GM15510 (cell line): ENCODE measurements around the gene PFDN1.

Source experiments
- POLR2A ChIP-seq: IDR thresholded peaks from 3 replicates; pipeline ENCODE4 v1.6.1; 2011; ENCODE audit warnings: borderline replicate concordance; ENCODE audit not compliant: insufficient read length; ENCODE audit errors: extremely low read depth

PFDN1 gene

DNA sequence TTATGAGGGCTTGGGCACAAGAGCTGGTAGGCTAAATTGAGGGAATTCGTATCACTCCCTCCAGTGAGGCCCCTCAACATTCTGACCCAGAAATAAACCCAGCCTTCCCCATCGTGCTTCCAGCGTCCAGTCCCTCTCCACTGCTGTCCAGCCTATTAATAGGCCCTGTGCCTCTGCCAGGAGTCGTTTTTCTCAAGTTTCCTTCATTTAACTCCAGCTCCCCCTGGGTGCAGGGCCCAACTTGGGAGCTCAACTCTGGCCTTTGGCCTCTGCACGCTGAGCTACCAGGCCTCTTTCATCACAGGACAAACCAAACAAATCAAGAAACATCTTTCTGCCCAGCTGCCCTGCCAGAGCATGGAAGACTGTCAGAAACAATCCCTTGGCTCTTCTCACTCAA, 33.5 kb upstream of the PFDN1 start:
- TF ChIP-seq POLR2A: no peak

- TF ChIP-seq POLR2A: no peak
Observed at GRCh38 chr5:140331638-140332037, 28.7 kb upstream of the PFDN1 start.

DNA sequence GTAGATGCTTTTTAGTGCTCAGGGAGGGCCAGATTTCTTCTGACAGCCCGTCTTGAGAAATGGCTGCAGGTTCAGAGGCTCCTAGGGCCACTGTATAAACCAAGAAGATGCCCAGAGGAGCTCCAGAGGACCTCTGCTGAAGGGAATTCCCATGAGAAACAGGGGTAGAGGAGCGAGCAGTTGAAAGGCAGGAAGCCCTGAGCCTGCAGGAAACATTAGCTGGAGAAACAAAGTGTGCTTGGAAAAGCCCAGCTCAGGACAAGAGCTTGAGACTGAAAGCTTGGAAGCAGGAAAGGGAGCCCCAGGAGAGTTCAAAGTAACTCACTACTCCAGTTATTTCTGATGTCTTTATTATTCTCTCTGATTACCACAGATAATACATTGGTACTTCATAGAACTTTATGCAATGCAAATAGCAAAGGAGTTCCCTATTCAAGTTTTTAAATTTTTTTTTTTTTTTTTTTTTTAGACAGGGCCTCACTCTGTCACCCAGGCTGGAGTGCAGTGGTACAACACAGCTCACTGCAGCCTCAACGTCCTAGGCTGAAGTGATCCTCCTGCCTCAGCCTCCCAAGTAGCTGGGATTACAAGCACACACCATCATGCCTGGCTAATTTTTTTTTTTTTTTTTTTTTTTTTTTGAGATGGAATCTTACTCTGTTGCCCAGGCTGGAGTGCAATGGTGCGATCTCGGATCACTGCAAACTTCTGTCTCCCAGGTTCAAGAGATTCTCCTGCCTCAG, 27.0 kb upstream of the PFDN1 start:
- TF ChIP-seq POLR2A: no peak

DNA sequence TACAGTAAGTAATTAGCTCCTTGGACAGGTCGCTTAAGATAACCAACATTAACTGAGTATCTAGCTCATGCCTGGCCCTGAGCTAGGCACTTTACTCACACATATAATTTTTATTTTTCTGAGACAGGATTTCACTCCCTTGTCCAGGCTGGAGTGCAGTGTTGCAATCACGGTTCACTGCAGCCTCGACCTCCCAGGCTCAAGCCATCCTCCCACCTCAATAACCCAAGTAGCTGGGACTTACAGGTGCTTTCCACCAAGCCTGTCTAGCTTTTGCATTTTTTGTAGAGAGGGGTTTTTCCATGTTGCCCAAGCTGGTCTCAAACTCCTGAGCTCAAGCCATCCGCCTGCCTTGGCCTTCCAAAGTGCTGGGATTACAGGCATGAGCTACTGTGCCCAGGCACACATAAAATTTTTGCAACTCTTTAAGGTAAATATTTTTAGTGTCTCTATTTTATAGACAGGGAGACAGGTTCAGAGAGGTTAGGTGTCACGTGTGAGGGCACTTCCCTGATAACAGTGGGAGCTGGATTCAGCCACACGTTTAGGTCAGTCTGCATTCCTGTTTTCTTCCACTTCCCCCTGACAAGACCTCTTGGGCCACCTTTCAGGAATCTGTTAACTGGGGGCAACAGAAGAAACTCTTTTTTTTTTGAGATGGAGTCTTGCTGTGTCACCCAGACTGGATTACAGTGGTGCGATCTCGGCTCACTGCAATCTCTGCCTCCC, 25.3 kb upstream of the PFDN1 start:
- TF ChIP-seq POLR2A: no peak

DNA sequence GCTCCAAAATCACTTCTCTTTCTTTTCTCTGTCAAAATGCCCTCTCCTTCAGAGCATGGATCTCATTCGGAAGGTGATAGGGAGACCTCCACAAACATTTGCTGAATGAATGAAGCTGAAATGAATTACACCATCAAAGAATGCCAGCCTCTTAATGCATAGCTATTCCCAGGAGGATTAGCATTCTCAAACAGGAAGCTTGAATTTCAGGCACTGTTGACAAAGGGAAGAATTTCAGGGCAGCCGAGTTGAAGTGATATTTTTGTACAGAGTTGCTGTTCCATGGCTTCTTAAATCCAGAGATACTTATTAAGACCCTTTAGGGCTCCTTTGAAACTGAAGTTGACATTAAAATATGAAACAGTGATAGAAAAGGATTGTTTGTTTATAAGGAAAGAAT, 24.7 kb upstream of the PFDN1 start:
- no peak for TF ChIP-seq POLR2A

DNA sequence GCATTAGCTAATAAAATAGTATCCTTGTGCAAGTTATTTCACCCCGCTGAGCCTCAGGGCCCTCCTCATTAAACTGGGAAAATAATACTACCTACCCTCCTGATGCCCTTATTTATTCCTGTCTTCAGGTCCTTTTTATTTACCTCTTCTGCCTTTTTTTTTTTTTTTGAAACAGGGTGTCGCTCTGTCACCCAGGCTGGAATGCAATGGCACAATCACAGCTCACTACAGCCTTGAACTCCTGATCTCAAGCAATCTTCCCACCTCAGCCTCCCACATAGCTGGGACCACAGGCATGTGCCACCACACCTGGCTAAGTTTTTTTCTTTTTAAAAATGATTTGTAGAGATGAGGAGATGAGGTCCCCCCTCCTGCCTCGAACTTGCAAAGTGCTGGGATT, 22.6 kb upstream of the PFDN1 start:
- no peak for TF ChIP-seq POLR2A

DNA sequence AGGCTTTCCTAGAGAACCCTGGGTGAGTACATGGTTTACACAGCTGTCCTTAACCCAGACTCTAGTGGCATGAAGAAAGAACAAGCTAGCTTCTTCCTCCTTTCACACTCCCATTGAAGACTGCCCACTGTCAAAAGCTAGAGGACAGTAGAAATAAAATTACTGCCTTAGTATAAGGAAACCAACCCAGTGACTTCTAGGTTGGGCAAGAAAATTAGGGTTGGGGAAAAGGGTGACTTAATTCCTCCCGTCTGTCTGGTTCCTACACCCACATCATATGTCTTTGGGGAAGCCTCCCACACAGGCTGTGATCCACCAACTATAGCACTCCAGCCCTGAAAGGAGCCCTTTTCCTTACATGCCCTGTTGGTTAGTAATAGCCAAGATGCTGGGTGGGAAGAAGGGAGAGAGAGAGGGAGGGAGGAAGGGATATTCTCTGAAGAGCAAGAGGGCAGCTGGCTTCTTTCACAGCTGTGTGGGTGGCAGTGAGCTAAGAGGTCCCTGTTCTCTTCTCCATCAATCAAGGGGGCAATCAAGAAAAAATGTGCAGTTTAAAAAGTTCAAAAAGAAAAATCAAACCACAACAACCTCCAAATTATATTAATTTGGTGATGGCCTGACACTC, 21.8 kb upstream of the PFDN1 start:
- TF ChIP-seq POLR2A: no peak

DNA sequence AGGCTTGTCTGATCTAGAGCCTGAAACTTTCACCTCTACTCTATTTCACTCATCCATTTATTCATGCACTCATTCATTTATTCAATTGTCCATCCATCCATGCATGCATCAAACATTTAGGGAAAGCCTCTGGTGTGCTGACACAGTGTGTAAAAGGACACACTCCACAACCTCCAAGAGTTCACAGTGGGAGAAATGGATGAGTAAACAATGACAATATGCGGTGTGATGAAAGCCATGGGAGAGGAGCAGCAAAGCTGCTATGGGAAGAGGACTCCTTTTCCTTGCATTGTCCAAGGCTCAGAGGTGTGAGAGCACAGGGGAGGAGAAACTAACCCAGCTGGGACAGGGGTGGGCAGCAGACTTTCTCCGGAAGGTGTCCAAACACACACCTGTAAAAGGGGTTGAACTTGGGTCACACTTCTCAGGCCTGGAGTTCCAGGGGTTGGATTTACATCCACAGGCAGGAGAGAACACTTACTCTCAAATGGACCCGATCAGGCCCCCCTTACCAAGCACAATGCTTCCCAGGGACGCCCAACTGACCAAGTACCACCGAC, 21.2 kb upstream of the PFDN1 start:
- no peak for TF ChIP-seq POLR2A

DNA sequence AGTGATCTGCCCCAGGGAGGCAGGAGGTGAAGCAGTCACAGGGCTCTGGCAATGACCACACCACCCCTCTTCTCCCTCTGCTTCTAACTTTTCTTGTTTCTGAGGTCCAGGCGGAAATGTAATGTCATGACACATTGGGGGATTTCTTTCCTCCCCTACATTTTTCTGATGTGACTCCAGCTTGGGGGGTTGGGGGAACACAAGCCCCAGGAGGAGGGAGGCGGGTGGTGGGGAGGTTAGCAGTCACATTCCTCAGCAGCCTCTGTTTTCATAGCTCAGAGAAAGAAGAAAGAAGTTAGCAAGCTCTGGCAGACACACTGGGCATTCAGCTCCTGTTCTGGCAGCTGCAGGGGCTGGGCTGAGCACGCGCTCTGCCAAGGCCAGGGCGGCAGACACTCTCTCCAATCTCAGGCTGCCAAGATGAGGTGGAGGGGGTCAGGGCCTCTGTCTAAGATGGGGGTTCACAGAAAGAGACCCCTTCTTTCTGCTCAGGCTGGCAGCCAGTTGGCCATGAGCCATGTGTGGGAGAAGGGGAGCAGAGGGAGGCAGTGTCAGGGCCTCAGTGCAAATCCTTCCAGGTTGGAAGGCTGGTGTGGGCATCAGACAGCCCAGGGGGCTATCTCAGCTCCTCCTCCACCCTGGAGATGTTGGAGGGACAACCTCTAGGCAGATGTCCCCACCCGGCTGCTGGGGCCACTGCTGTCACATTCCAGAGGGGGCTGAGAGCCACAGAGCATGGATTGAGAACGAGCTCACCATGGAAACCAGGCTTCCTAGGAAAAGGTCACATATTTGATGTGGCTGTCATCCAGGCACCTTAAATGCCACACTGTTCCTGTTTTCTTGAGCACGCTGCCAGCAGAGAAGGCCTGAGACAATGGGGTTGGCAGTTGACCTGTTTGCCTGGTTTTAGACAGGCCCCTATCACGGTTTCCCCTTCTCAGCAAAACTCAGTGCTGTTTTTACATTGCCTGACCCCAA, 20.1 kb upstream of the PFDN1 start:
- no peak for TF ChIP-seq POLR2A

- TF ChIP-seq POLR2A: no peak
Observed at GRCh38 chr5:140321796-140322195, 18.9 kb upstream of the PFDN1 start.

DNA sequence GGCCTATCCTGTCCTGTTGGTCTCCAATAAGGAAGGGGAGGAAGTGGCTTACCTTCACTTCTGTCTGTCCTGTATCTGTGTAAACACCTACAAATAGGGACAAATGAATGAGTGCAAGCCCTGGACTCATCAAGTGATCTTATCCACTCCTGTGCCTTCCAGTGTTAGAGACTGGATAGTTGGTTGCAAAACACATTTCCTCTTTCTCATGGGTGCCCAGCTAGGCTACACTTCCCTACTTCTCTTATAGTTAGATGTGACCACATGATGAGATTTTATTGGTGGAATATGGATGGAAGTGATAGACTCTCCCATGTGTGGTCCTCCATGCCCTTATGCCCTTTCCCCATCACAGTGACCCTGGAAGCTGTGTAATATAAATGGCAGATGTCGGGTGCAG, 16.9 kb upstream of the PFDN1 start:
- TF ChIP-seq POLR2A: no peak

DNA sequence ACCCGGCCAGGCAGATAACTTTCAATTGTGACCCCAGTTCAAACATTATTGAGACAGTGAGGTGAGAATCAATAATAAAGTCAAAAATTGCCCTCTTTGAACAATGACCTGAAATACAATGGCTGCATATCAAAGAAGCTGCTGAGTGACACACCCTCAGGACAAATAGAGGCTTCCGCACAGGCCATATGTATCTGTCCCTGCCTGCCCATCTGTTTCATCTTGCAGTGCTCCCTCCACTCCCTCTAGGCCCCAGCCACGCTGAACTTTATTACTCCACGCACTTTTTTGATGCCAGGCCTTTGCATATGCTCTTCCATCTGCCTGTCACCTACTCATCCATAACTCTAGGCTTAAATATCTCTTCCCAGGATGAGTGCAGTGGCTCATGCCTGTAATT, 15.9 kb upstream of the PFDN1 start:
- TF ChIP-seq POLR2A: no peak

- no peak for TF ChIP-seq POLR2A
Observed at GRCh38 chr5:140317859-140318258, 15.0 kb upstream of the PFDN1 start.

GRCh38 chr5:140312791-140313189, 9.9 kb upstream of the PFDN1 start:
- no peak for TF ChIP-seq POLR2A
